HepG2 (cell line): Measurements from ENCODE around the gene WDR19. TPM values are rescaled to one million over a fixed set of nuclear protein-coding genes. Genes with fewer than 3 reads are reported as not detected.

ENCODE experiments used
- ATAC-seq: fragments of 200-7000 bp; cut with Tn5 transposase; 3 replicates; pipeline ENCODE4 v1.9.1; 2020; ENCODE audit warnings: mild to moderate bottlenecking, moderate library complexity
- BruUV-seq: library from RNA; stranded (reverse); fragments of 400-500 nt; replicated peaks from 2 replicates; lab custom pipeline; 2021; lab: Mats Ljungman, UMichigan
- CTCF ChIA-PET: fragments of 300-600 bp; formaldehyde crosslinking; extraction: SDS; loops from one replicate; lab custom pipeline; 2021; ENCODE audit warnings: low total read pairs, inconsistent platforms, low intra/inter-chr PET ratio; lab: Yijun Ruan, JAX
- POLR2A ChIA-PET: fragments of 350-600 bp; sonication (Branson Sonifier 250); formaldehyde crosslinking; loops from one replicate; lab custom pipeline; 2020; ENCODE audit warnings: antibody characterized with exemption, inconsistent platforms; lab: Yijun Ruan, JAX
- DNase-seq: peaks from one replicate; pipeline ENCODE4 v3.0.0-alpha.2; 2015; ENCODE audit warnings: low spot score
- FAIRE-seq: peaks from 3 replicates; lab custom pipeline; 2011; peaks lifted over from hg19 to GRCh38; lab: Jason Lieb, UNC
- H2AFZ ChIP-seq: one replicate; pipeline ENCODE4 v1.6.1; 2011; ENCODE audit warnings: low read length, inconsistent platforms
- H3K27ac ChIP-seq: fragments of 300-600 bp; 3 replicates; pipeline ENCODE4 v1.8.0; 2011; ENCODE audit warnings: mixed run types, mild to moderate bottlenecking, mixed read lengths, low read length, inconsistent platforms; ENCODE audit not compliant: insufficient read depth; ENCODE audit errors: extremely low read length
- H3K27me3 ChIP-seq, 2 experiments: fragments of 200-600 bp in 1 of 2; 2 replicates in 1 of 2; 3 replicates in 1 of 2; pipeline versions ENCODE4 v1.6.0 to v1.8.0; 2011; ENCODE audit warnings: low read length in 2 of 2, mild to moderate bottlenecking in 2 of 2, moderate library complexity in 2 of 2, inconsistent platforms in 1 of 2; ENCODE audit not compliant: insufficient read depth in 2 of 2, control insufficient read depth in 1 of 2
- H3K36me3 ChIP-seq, 2 experiments: fragments of 200-600 bp in 1 of 2; replicated peaks in 1 of 2; 2 replicates in 1 of 2; 3 replicates in 1 of 2; pipeline versions ENCODE4 v1.5.1 to v1.8.0; 2011; ENCODE audit warnings: low read length in 2 of 2, inconsistent platforms in 1 of 2; ENCODE audit not compliant: insufficient read depth in 2 of 2, control insufficient read depth in 1 of 2
- H3K4me1 ChIP-seq: 2 replicates; pipeline ENCODE4 v1.5.1; 2012; ENCODE audit warnings: low read length, inconsistent platforms; ENCODE audit not compliant: insufficient read depth
- H3K4me2 ChIP-seq: 2 replicates; pipeline ENCODE4 v1.6.0; 2011; ENCODE audit warnings: low read depth, low read length, inconsistent platforms
- H3K4me3 ChIP-seq, 3 experiments: fragments of 200-600 bp in 1 of 3; sonication (generic), shearing (Covaris generic) in 1 of 3; replicated peaks in 1 of 3; 2 replicates each; pipeline ENCODE4 v1.5.1; 2011 to 2016; ENCODE audit warnings: low read length in 3 of 3, inconsistent platforms in 2 of 3, low read depth in 2 of 3, mild to moderate bottlenecking in 2 of 3, control low read depth in 1 of 3, mixed read lengths in 1 of 3; ENCODE audit not compliant: insufficient read depth in 1 of 3
- H3K79me2 ChIP-seq: one replicate; pipeline ENCODE4 v1.6.1; 2011; ENCODE audit warnings: low read length, inconsistent platforms; ENCODE audit not compliant: insufficient read depth
- H3K9ac ChIP-seq: 2 replicates; pipeline ENCODE4 v1.6.0; 2011; ENCODE audit warnings: mild to moderate bottlenecking, low read depth, low read length, inconsistent platforms; ENCODE audit not compliant: insufficient read depth
- H3K9me3 ChIP-seq: 2 replicates; pipeline ENCODE4 v1.5.1; 2012; ENCODE audit warnings: mild to moderate bottlenecking, low read length
- H4K20me1 ChIP-seq: 2 replicates; pipeline ENCODE4 v1.6.0; 2011; ENCODE audit warnings: inconsistent platforms, mild to moderate bottlenecking, low read length, moderate library complexity; ENCODE audit not compliant: insufficient read depth
- AHR ChIP-seq: IDR thresholded peaks from 2 replicates; pipeline ENCODE4 v1.6.1; 2018; ENCODE audit warnings: missing genetic modification reagents, missing compliant biosample characterization
- CAMTA2 ChIP-seq: sonication (generic); formaldehyde crosslinking; IDR thresholded peaks from 2 replicates; pipeline ENCODE4 v1.4.0; 2020; ENCODE audit warnings: mild to moderate bottlenecking, missing genetic modification reagents, borderline replicate concordance
- CREB1 ChIP-seq, 2 experiments: fragments of 450-650 bp in 1 of 2; IDR thresholded peaks; 2 replicates each; pipeline ENCODE4 v1.6.1; 2016 to 2017; ENCODE audit warnings: control low read depth in 1 of 2, mild to moderate bottlenecking in 1 of 2, missing compliant biosample characterization in 1 of 2, missing genetic modification characterization in 1 of 2
- DDIT3 ChIP-seq: sonication (generic); formaldehyde crosslinking; IDR thresholded peaks from 2 replicates; pipeline ENCODE4 v1.4.0; 2020; ENCODE audit warnings: mild to moderate bottlenecking, missing genetic modification reagents
- ELF1 ChIP-seq: sonication (generic); formaldehyde crosslinking; IDR thresholded peaks from 2 replicates; pipeline ENCODE4 v1.4.0; 2020; ENCODE audit warnings: missing genetic modification reagents
- JUND ChIP-seq: sonication (generic); formaldehyde crosslinking; IDR thresholded peaks from 2 replicates; pipeline ENCODE4 v1.8.0; 2022; ENCODE audit warnings: mild to moderate bottlenecking, missing genetic modification reagents
- NFE2L2 ChIP-seq: fragments of 150-350 bp; IDR thresholded peaks from 2 replicates; pipeline ENCODE4 v1.6.1; 2014; ENCODE audit warnings: low read length
- NR2F6 ChIP-seq, 2 experiments: IDR thresholded peaks; 2 replicates each; pipeline ENCODE4 v1.6.1; 2016; ENCODE audit warnings: antibody characterized with exemption in 1 of 2, mild to moderate bottlenecking in 1 of 2
- ONECUT2 ChIP-seq: sonication (generic); formaldehyde crosslinking; IDR thresholded peaks from 2 replicates; pipeline ENCODE4 v1.4.0; 2020; ENCODE audit warnings: missing genetic modification reagents
- SOX13 ChIP-seq, 3 experiments: fragments of 450-650 bp in 1 of 3; sonication (generic) in 1 of 3; formaldehyde crosslinking in 1 of 3; IDR thresholded peaks in 2 of 3; conservative IDR thresholded peaks in 1 of 3; 2 replicates each; pipeline versions ENCODE4 v1.5.0 to v1.6.1; 2016 to 2020; ENCODE audit warnings: antibody characterized with exemption in 1 of 3, mild to moderate bottlenecking in 1 of 3, missing compliant biosample characterization in 1 of 3, missing genetic modification reagents in 1 of 3, moderate library complexity in 1 of 3
- TCF12 ChIP-seq, 2 experiments: fragments of 450-650 bp in 1 of 2; sonication (generic) in 1 of 2; formaldehyde crosslinking in 1 of 2; IDR thresholded peaks; 2 replicates each; pipeline versions ENCODE4 v1.6.1 to v1.8.0; 2017 to 2022; ENCODE audit warnings: antibody characterized with exemption in 1 of 2, mild to moderate bottlenecking in 1 of 2, missing genetic modification reagents in 1 of 2, moderate library complexity in 1 of 2
- TP53 ChIP-seq: sonication (generic); formaldehyde crosslinking; conservative IDR thresholded peaks from 2 replicates; pipeline ENCODE4 v1.4.0; 2020; ENCODE audit warnings: missing genetic modification reagents
- ZNF282 ChIP-seq: fragments of 450-650 bp; IDR thresholded peaks from 2 replicates; pipeline ENCODE4 v1.6.1; 2018; ENCODE audit not compliant: partially characterized antibody
- ZNF317 ChIP-seq: sonication (generic); formaldehyde crosslinking; IDR thresholded peaks from 2 replicates; pipeline ENCODE4 v1.5.0; 2020; ENCODE audit warnings: mild to moderate bottlenecking, missing genetic modification reagents
- ZNF770 ChIP-seq: sonication (generic); formaldehyde crosslinking; IDR thresholded peaks from 2 replicates; pipeline ENCODE4 v1.5.0; 2020; ENCODE audit warnings: mild to moderate bottlenecking, missing genetic modification reagents
- WGBS: methylation state at CpG from one replicate; pipeline ENCODE4 v1.1.6; 2017; ENCODE audit warnings: low lambda C conversion rate; 5-methylcytosine and 5-hydroxymethylcytosine counted together
- in situ Hi-C: cut with HindIII; loops from 2 replicates; pipeline ENCODE4 v1.10.0; 2017; ENCODE audit warnings: low pct_unique_long_range_greater_than_20kb; ENCODE audit not compliant: extremely low pct_ligation_motif_present
- intact Hi-C: fragments of 100-400 bp; cut with micrococcal nuclease; formaldehyde crosslinking; loops from one replicate; pipeline ENCODE4 v1.10.0; 2022; ENCODE audit not compliant: unreplicated experiment
- polyA plus RNA-seq, 8 experiments: library from polyadenylated mRNA; depleted of rRNA in 3 of 8; stranded (reverse) in 7 of 8; unstranded in 1 of 8; fragments of >200 nt; fragmentation: Illumina TruSeq in 4 of 8; extraction: Trizol in 4 of 8; gene quantifications; 2 replicates each; pipeline versions ENCODE4 v1.2.1 to v1.2.3, GENCODE V29; 2011 to 2016; ENCODE audit warnings: low read depth in 4 of 8, missing spikeins in 1 of 8, mixed read lengths in 1 of 8; ENCODE audit not compliant: insufficient read depth in 1 of 8
- total RNA-seq, 5 experiments: library from RNA; depleted of rRNA; stranded (reverse); fragments of >200 nt; fragmentation: Illumina TruSeq; extraction: Trizol; gene quantifications; 2 replicates each; pipeline ENCODE4 v1.2.3, GENCODE V29; 2016; ENCODE audit warnings: low read depth in 1 of 5

WDR19 gene
- total and polyA plus RNA-seq, 2 of the 13 experiments (the other 11 are each of a cell fraction or from before 2014, with no cell fraction given), result 22.9 to 34.1 TPM

GRCh38 chr4:39324446-39324845 lies 142.1 kb downstream of the WDR19 start:
- Histone ChIP-seq H3K4me3 (no peak overlapping the region), H3K27me3 (no peaks in the 10 kb centered on the region), H4K20me1 (no peaks in the 10 kb centered on the region), H2AFZ (no peak overlapping the region), H3K4me2 (no peak overlapping the region), H3K79me2 (peaks cover 27% of the 10 kb centered on the region), H3K4me1 (peaks cover 64% of the 10 kb centered on the region), H3K36me3 (peaks cover 2 to 62% of the 10 kb centered on the region in 2 experiments), H3K27ac (peak overlapping the region; percentile 48), H3K9me3 (no peaks in the 10 kb centered on the region), H3K9ac (no peak overlapping the region)
- FAIRE-seq (no peak), ATAC-seq (no peak; the same call in 2 of the 3 replicates), DNase-seq (peak; percentile 31)
- in situ Hi-C loops (no loop called here), intact Hi-C loops (no loop called here)
- ChIA-PET POLR2A (no interaction called here), CTCF (no interaction called here)
- TF ChIP-seq ONECUT2 (CRISPR knock-in tag) (no peak), SOX13 (IDR thresholded peaks at IDR 0.05) (no peak), SOX13 (CRISPR knock-in tag; conservative IDR thresholded peaks at IDR 0.05 in 1 of 2, IDR thresholded peaks at IDR 0.05 in 1 of 2) (peak in 1 of 2 experiments; percentile 40; a peak in 1 of 4 replicates), AHR (no peak), JUND (CRISPR knock-in tag) (no peak), DDIT3 (CRISPR knock-in tag) (no peak), CAMTA2 (CRISPR knock-in tag) (no peak)
- WGBS, result 96% methylated on average over 2 of the region's 2 CpGs
- TSS peak; percentile 38 for BruUV-seq

- H3K36me3 ChIP-seq, result peaks cover 2 to 56% of the 10 kb centered on the region in 2 experiments
- 61% methylated on average over 4 of the region's 4 CpGs for WGBS
- in situ Hi-C loops, result no loop called here
- H3K4me3 ChIP-seq, result no peak overlapping the region
- no peak overlapping the region for H3K9ac ChIP-seq
- H3K9me3 ChIP-seq, result no peaks in the 10 kb centered on the region
- intact Hi-C loops, result loop anchor here (5.0 kb wide), 1 partner anchor 82 kb away; the partner anchor contains the start of gene KLB
- peaks cover 64% of the 10 kb centered on the region for H3K4me1 ChIP-seq
- H3K27me3 ChIP-seq, result no peaks in the 10 kb centered on the region
- POLR2A ChIA-PET, result no interaction called here
- peak; percentile 81 for FAIRE-seq
- H3K79me2 ChIP-seq, result peaks cover 33% of the 10 kb centered on the region
- BruUV-seq, result no TSS peak
- peak; percentile 68 for DNase-seq
- peak overlapping the region; percentile 48 for H3K27ac ChIP-seq
- peak overlapping the region; percentile 15 for H3K4me2 ChIP-seq
- no peak overlapping the region for H2AFZ ChIP-seq
- CTCF ChIA-PET, result no interaction called here
- peak; percentile 90 for ATAC-seq
- no peaks in the 10 kb centered on the region for H4K20me1 ChIP-seq
- TF ChIP-seq ZNF770 (CRISPR knock-in tag) (peak; percentile 52; the same call in 1 of the 2 replicates), NFE2L2 (no peak), TCF12 (IDR thresholded peaks at IDR 0.05) (no peak), TCF12 (CRISPR knock-in tag; IDR thresholded peaks at IDR 0.05) (no peak), ZNF282 (no peak), CREB1 (IDR thresholded peaks at IDR 0.05) (no peak), CREB1 (CRISPR knock-in tag; IDR thresholded peaks at IDR 0.05) (peak; percentile 31; the same call in 1 of the 2 replicates), TP53 (CRISPR knock-in tag) (no peak), NR2F6 (IDR thresholded peaks at IDR 0.05) (peak; percentile 60; the same call in 1 of the 2 replicates), NR2F6 (CRISPR knock-in tag; IDR thresholded peaks at IDR 0.05) (peak; percentile 56; the same call in 1 of the 2 replicates), ELF1 (no peak), ZNF317 (CRISPR knock-in tag) (no peak)
Measured at GRCh38 chr4:39324897-39325613, 142.7 kb downstream of the WDR19 start.
